GM19043 (cell line): ENCODE results near the gene GPD1L.
A peak's percentile ranks its signal among the peaks of the same experiment; 100 is the strongest.
"Not testable (repeated sequence)": the region's sequence is repeated elsewhere in the genome, so short reads cannot be mapped to it uniquely, and the experiment has no call there.

Experiments
- ATAC-seq: cut with Tn5 transposase; IDR thresholded peaks from one replicate; pipeline ENCODE4 v1.9.1; 2021; ENCODE audit warnings: low read depth; ENCODE audit not compliant: unreplicated experiment

Gene GPD1L

DNA sequence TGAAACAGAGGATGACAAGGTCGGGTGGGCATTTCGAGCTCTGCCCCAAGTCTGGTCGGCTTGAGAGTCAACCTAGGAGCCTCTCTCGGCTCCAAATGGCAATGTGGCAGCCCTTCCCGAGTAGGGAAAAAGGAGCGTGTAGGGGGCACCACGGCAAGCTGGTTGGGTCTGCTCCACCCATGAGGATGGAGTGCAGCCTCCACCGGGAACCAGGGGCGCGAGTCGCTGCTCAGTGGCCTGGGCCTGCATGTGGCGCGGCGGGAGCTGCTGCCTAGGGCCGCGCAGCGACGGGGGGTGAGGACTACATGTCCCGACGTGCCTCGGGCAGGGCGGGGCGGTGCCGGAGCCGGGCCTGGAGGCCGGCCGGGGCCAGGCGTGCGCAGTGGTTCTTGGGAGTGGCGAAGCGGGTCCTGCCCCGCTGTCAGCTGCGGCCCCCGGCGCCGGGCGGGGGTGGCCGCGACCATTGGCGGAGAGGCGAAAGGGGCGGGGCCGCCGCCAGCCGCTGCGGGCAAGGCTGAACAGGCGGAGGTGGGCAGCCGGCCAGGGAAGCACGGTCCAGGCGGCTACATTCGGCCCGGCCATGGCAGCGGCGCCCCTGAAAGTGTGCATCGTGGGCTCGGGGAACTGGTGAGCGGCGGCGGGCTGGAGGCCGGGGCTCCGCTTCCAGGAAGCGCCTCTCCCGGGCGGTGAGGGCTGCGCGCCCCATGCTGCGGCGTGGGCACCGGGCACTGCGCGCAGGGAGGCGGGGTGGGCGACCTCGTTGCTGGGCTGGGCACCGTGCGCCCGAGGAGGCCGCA lies at the start of gene GPD1L:
Gene GPD1L (plus strand): TSS at position 489 of the 797 bp plus-strand sequence. CDS start 92 bp downstream, at position 581.
- ATAC-seq = peak; percentile 100

GRCh38 chr3:32058465-32058864 lies 48.0 kb upstream of the GPD1L start:
- ATAC-seq = not testable (repeated sequence)

GRCh38 chr3:32062950-32063582 lies 43.4 kb upstream of the GPD1L start:
- ATAC-seq = no peak

- ATAC-seq = no peak
Measured at GRCh38 chr3:32066686-32067085, 39.7 kb upstream of the GPD1L start.

DNA sequence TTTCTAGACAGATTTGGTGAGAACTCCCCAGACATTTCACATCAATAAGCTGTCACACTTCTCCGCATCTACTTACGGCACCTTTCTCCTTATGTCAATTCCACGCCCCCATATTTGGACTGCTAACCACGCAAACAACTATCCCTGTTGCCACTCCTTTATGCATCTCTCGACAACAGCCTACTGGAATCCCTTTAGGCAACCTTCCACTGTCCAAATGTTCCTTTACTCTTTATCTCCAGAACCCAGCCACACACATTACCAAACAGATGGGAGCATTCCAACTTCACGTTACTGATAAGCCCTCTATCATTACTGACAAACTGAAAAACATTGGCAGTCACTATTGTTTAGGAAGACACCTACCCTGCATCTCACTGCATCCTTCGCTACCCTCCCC lies 32.2 kb upstream of the GPD1L start:
- ATAC-seq = not testable (repeated sequence)

DNA sequence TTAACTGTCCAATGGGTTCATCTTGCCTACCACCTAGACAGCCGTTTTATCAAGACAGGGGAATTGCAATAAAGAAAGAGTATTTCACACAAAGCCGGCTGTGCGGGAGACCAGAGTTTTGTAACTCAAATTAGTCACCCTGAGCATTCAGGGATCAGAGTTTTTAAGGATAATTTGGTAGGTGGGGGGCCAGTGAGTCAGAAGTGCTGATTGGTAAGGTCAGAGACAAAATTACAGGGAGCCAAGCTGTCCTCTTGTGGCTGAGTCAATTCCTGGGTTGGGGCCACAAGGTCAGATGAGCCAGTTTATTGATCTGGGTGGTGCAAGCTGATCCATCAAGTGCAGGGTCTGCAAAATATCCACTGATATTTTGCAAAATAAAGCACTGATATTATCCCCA lies 29.9 kb upstream of the GPD1L start:
- no peak for ATAC-seq

DNA sequence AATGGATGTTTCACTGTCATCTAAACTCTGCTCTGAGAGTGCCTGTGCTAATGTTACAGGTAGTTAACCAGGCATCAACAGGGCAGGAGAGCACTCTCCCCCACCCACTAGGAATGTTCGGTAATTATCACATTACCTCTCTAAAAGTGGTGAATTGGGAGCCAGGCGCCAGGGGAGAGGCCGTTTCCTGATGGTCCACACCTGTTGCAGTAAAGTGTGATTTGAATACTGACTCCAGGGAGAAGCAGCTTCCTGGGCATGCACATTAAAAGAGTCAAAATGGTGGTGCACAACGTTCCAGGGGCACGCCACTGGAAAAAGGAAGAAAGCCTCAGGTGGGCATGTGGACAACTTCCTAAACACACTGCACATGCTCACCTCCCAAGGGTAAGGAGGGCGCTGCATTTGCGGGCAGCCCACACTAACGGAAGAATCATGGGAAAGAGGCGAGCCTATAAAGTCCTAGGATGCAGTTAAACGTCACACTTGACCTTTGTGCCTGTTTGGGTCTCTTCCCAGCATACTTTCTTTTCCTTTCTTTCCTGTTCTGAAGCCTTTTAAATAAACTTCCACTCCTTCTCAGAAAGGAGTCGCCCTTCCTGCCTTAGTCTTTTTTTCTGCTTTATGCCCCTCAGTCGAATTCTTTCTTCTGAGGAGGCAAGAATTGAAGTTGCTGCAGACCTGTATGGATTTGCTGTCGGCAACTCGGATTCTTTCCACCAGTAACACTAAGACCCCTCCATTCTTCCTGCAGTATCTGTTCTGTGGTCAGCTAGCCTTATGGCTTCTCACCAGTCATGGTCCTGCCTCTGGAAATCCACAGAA lies 28.9 kb upstream of the GPD1L start:
- no peak for ATAC-seq

DNA sequence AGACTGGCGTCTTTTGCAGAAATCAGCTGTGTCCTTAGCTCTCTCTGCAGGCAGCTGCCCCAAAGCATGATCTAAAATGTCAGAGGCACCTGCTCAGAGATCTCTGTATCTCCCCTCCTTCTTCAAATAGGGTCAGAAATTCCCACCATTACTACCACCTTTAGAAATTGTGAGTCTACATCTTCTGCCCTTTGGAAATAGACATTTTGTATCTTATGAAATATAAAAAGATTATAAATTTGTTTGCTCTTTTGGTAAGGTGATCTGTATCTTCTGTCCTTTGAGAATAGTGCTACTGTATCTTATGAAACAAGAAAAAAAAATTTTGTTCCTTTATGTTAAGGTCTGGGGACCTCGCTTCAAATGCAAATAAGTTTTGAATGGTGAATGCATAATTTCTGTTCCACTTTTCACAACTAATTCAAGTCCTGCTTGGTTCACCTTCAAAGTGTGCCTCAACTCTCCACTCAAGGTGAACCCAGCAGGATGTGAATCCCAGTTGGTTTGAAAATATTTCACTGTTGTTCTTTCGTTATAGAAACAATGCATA lies 28.3 kb upstream of the GPD1L start:
- ATAC-seq = no peak

GRCh38 chr3:32078864-32079263 lies 27.6 kb upstream of the GPD1L start:
- ATAC-seq = no peak

DNA sequence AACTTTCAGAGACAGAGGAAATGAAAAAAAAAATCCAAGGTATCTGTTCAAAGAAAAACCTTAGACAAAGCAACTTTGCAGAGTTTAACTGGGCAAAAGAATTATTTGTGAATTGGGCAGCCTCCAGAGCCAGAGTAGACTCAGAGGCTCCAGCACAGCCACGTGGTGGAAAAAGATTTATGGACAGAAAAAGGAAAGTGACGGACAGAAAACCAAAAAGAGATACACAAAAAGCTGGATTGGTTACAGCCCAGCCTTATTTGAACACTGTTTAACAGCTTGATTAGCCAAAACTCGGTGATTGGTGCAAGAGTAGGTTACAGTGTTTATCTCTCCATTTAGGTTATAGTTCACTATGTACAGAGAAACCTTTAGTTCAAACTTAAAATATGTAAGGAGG lies 23.7 kb upstream of the GPD1L start:
- ATAC-seq = no peak

- ATAC-seq = no peak
Measured at GRCh38 chr3:32083702-32084270, 22.6 kb upstream of the GPD1L start.

GRCh38 chr3:32084870-32085269 lies 21.6 kb upstream of the GPD1L start:
- ATAC-seq = no peak

DNA sequence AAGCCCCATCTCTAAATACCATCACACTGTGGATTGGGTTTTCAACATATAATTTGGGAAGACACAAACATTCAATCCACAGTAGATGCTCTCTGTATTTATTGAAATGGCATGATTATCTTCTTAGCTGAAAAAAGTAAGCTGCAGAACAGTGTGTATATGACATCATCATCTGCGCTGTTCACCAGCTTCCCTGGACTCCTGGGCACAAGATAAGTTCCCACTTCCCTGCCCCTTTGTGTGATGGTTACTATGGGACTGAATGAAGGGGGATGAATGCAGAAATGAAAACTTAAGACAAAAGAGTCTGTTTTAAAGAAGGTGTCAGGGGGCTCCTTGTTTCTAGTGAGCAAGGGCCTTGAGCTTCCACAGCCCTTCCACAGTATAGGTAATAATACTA lies 20.0 kb upstream of the GPD1L start:
- ATAC-seq = no peak

DNA sequence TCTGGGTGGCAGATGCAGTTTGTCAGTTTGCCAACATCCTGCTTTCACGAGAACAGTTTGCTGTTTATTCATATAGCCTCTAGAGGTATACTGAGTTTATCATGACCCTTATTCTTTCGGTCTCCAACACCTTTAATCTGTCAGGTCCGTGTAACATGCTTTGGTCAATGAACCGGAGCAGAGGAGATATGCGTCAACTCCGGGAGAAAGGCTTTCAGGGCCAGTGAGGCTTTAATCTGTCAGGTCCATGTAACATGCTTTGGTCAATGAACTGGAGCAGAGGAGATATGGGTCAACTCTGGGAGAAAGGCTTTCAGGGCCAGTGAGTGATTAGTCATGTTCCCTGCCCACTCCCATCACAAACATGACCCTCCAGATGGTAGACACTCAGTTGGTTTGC lies 16.9 kb upstream of the GPD1L start:
- no peak for ATAC-seq

DNA sequence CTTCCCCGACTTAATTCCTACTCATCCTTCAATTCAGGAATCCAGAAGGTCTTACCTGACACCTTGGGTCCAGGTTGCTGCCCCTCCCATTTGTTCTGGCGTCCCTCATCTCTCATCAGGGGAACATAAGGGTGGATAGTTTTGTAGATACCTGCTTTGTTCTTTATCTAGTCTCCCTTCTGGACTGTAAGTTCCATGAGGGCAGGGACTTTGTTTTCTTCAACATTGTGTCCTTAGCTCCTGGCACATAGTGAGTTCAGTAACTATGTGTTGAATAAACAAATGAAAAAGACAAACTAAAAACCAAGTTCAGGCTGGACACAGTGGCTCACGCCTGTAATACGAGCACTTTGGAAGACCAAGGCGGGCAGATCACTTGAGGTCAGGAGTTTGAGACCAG lies 13.2 kb upstream of the GPD1L start:
- ATAC-seq = no peak

DNA sequence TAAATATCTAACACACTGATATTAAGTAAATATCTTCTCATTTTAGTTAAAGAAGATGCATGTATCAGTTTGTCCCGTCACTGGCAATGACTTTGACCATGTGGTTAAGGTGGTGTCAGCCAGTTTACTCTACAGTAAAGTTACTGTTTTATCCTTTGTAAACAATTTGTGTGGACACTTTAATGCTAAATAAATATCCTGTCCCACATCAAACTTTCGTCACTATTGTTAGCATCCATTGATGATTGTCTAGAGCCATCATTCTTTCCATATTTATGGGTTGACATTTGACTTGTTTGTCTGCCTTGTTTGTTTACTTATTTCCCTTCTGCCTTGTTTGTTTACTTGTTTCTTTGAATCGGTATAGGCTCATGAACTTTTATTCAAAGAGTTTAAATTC lies 11.0 kb upstream of the GPD1L start:
- no peak for ATAC-seq

DNA sequence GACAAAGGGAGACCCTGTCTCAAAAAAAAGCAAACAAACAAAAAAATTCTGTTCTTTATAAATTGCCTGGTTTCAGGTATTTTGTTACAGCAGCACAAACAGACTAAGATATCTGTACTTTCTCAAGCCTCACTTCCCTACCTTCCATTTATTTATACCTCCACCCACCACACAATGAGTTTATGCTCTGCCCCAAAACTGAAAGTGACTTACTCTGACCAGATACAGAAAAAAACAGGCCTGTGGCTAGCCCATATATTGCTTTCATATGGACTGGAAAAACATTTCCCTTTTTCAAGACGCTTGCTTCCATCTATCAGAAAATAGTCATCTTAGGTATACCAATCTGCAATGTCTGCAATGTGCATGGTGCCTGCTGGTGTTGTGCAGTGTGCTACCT lies 8.7 kb upstream of the GPD1L start:
- ATAC-seq = no peak

DNA sequence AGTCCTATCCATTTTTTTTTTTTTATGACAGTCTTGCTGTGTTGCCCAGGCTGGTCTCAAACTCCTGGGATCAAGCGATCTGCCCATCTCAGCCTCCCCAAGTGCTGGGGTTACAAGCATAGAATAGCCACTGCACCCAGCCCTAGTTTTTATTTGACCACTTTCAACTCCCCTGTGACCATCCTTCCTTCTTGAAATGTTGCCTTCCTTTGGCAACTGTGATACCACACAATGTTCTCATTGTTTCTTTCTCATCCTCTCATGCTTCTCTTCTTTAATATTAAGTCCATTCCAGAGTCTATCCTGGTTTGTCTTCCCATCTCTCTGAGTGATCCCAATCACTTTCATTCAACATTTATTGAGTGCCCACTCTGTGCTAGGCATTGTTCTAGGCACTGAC lies 7.9 kb upstream of the GPD1L start:
- no peak for ATAC-seq

DNA sequence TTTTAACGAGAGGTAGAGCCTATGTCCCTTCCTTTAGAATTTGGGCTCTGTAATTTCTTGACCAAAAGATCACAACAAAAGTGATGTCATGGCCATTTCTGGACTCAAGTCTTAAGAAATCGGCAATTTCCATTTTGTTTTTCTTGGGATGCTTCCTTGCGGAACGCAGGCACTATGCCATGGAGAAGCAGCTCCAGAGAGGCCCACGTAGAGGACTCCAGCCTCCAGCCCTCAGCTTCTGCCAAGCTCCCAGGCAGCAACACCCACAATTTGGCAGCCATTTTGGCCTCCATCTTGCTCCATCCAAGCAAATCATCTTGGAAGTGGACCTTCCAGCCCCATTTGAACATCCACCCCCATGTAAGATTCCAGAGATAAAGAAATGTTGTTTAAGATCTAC lies 6.0 kb upstream of the GPD1L start:
- no peak for ATAC-seq

GRCh38 chr3:32102289-32102688 lies 4.1 kb upstream of the GPD1L start:
- ATAC-seq = no peak

DNA sequence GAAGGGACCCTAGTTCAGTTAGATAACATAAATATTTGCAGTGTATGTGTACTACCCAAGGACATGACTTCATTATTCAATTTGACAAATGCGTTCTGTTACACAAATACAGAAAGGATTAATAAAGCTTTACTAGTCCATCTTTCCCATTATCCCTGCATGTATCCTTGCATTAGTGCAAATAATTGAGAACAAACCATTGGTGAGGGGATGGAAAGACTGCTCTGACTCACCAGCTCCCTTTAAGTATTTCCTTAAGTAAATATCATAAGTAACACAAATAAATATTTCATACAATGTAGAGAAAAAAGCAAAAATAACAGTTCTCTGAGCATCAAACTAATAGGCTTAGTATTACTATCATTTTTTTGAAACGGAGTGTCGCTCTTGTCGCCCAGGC lies 1.9 kb upstream of the GPD1L start:
- ATAC-seq = no peak
